AG04449 (cell line): ENCODE measurements around the gene CDK1.

Source experiments
- CTCF ChIA-PET: fragments of 350-600 bp; formaldehyde crosslinking; extraction: SDS; loops from one replicate; lab custom pipeline; 2021; ENCODE audit warnings: antibody characterized with exemption; lab: Yijun Ruan, JAX
- POLR2A ChIA-PET: fragments of 400-600, 350-600 bp; formaldehyde crosslinking; extraction: SDS; loops from one replicate; lab custom pipeline; 2020; ENCODE audit warnings: antibody characterized with exemption, inconsistent platforms; lab: Yijun Ruan, JAX
- DNase-seq: peaks from one replicate; pipeline ENCODE4 v3.0.0-alpha.2; 2010; ENCODE audit warnings: low read depth, low spot score
- H3K4me3 ChIP-seq: 2 replicates; pipeline ENCODE4 v1.5.1; 2011; ENCODE audit warnings: low read depth, mild to moderate bottlenecking, control low read depth, low read length
- CTCF ChIP-seq: IDR thresholded peaks from one replicate; pipeline ENCODE4 v1.5.1; 2011; ENCODE audit warnings: mild to moderate bottlenecking, moderate library complexity, low read length, control low read depth, inconsistent platforms; ENCODE audit not compliant: insufficient read depth; ENCODE audit errors: missing control alignments

The CDK1 gene

GRCh38 chr10:60747817-60748469, 30.3 kb upstream of the CDK1 start:
- no peak for TF ChIP-seq CTCF
- no peak overlapping the region for H3K4me3 ChIP-seq
- CTCF ChIA-PET = interaction anchor here (1.9 kb wide), 1 partner anchor 21 kb away, joined by 9 read pairs; no protein-coding TSS in a partner anchor
- POLR2A ChIA-PET = no interaction called here
- no peak for DNase-seq

GRCh38 chr10:60753152-60753551, 25.1 kb upstream of the CDK1 start:
- POLR2A ChIA-PET = no interaction called here
- TF ChIP-seq CTCF = no peak
- CTCF ChIA-PET = no interaction called here
- H3K4me3 ChIP-seq = no peak overlapping the region
- DNase-seq = no peak

- H3K4me3 ChIP-seq = no peak overlapping the region
- CTCF ChIA-PET = no interaction called here
- POLR2A ChIA-PET = no interaction called here
- no peak for TF ChIP-seq CTCF
- no peak for DNase-seq
Observed at GRCh38 chr10:60753817-60754216, 24.5 kb upstream of the CDK1 start.

GRCh38 chr10:60757420-60757895, 20.8 kb upstream of the CDK1 start:
- CTCF ChIA-PET = interaction anchor here (1.4 to 2.6 kb wide), 2 partner anchors 11 to 14 kb away, joined by 4 to 11 read pairs; no protein-coding TSS in a partner anchor
- no peak for TF ChIP-seq CTCF

GRCh38 chr10:60759181-60759580, 19.1 kb upstream of the CDK1 start:
- no peak overlapping the region for H3K4me3 ChIP-seq
- ChIA-PET CTCF (no interaction called here), POLR2A (no interaction called here)
- no peak for DNase-seq
- no peak for TF ChIP-seq CTCF

More at GRCh38 chr10:60757420-60757895, 20.8 kb upstream of the CDK1 start:
- POLR2A ChIA-PET = no interaction called here
- no peak overlapping the region for H3K4me3 ChIP-seq
- no peak for DNase-seq

- TF ChIP-seq CTCF = no peak
- H3K4me3 ChIP-seq = no peak overlapping the region
- POLR2A ChIA-PET = no interaction called here
- CTCF ChIA-PET = interaction anchor here (0.7 to 1.4 kb wide), 2 partner anchors 8 to 10 kb away, joined by 4 read pairs; no protein-coding TSS in a partner anchor
- no peak for DNase-seq
Observed at GRCh38 chr10:60760711-60761210, 17.5 kb upstream of the CDK1 start.
